Measurements from ENCODE around the gene APBB3. TPM values are rescaled to one million over a fixed set of nuclear protein-coding genes. Genes with fewer than 3 reads are reported as not detected.

Gene APBB3
- polyA plus RNA-seq, 3 donors, result 18.5 to 24.3 (median 22.2) TPM

DNA sequence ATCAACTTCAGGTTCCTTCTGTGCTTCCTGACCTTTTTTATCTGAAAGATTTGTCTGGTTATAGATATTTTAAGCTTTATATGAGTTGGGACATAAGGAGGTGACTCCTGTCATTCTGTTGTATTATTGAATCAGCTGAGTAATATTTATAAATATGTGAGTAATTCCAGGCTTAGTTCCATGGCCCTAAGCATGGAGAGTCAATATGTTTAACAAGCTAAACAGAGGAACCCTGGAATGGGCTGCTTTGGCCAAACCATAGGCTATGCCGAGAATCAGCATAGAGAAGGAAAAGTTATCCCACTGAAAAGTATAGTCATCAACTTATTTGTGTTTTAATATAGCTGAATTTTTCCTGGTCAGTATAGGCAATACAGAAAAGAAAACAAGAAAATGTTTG is 24.2 kb downstream of the APBB3 start:
- 91 to 99% (median 93%) methylated on average over 1 of the region's 1 CpG for WGBS, 3 donors
- no peak overlapping the region for H3K27ac ChIP-seq (ENCODE audit: low read depth, low read length)

DNA sequence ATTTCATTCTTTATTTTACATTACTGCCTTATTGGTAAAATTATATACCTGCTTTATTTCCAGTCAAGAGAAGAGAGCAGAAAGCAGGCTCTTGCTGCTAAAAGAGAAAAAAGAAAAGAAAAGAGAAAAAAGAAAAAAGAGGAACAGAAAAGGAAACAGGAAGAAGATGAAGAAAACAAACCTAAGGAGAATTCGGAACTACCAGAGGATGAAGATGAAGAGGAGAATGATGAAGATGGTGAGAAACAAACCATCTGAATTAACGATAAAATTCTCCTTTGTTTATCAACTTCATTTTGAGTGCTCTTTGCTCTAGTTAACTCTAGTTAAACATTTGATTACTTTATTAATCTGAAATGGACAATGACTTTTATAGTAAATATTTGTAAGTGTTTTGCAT is 40.4 kb downstream of the APBB3 start:
- no peak overlapping the region for H3K27ac ChIP-seq (ENCODE audit: low read depth, low read length)
- 71 to 76% (median 76%) methylated on average over 2 of the region's 2 CpGs for WGBS, 3 donors

DNA sequence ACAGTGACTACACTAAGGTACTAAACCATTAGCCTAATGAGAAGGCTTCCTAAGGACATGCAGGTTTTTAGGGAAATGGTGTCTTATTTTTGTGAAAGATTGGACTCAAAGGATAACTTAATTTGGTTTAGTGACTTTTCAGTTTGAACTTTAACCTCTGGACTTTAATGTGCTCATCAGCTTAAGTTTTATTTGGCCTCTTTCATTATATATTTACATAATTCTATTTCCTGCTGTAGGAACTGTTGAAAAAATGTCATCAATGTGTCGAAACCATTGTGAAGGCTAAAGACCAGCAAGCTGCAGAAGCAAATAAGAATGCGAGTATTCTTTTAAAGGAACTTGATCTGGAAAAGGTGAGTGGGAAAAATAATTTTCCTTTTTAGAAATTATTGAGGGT is 51.3 kb downstream of the APBB3 start:
- H3K27ac ChIP-seq (ENCODE audit: low read depth, low read length), result no peak overlapping the region
- 79 to 100% (median 80%) methylated on average over 2 of the region's 2 CpGs for WGBS, 3 donors

DNA sequence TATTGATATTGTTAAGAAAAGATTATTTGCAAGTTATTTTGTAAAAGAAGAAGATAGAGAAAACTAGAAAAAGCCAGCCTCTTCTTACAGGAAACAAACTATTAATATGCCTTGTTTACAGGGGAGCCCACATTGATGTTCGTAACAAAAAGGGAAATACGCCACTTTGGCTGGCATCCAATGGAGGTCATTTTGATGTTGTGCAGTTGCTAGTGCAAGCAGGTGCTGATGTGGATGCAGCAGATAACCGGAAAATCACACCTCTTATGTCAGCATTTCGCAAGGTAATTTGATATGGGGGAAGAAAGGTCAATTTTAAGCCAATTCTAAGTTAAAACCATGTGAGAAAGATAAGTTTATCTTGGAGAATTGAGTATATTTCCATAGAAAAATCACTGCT is 54.5 kb downstream of the APBB3 start:
- H3K27ac ChIP-seq (ENCODE audit: low read depth, low read length), result no peak overlapping the region
- WGBS, 3 donors, result 68 to 80% (median 68%) methylated on average over 4 of the region's 4 CpGs

Other genes starting within 250 kb of the APBB3 start
- gene HBEGF, start 218.0 kb downstream of the APBB3 start, polyA plus RNA-seq, result 10 to 100 TPM in 2 of 3 donors, 1 to 10 TPM in 1; 3.5 to 40.2 (median 20.0) TPM
- under 1 TPM in 2 of 3 donors, not detected in 1; 0.06 to 0.12 TPM for gene SLC4A9, start 204.4 kb downstream of the APBB3 start, polyA plus RNA-seq
- gene ANKHD1, start 162.8 kb downstream of the APBB3 start, polyA plus RNA-seq, result 10 to 100 TPM; 32.7 to 42.7 (median 36.8) TPM
- 10 to 100 TPM; 32.4 to 75.8 (median 40.6) TPM for gene EIF4EBP3, start 16.9 kb downstream of the APBB3 start, polyA plus RNA-seq
- 10 to 100 TPM in 2 of 3 donors, 1 to 10 TPM in 1; 9.6 to 33.1 (median 30.2) TPM for gene SRA1, start 7.1 kb downstream of the APBB3 start, polyA plus RNA-seq
- gene SLC35A4, start 230 bp upstream of the APBB3 start, polyA plus RNA-seq, result 10 to 100 TPM; 31.2 to 65.9 (median 43.5) TPM
- 100 to 1,000 TPM in 1 of 3 donors, 10 to 100 TPM in 2; 14.1 to 162 (median 73.4) TPM for gene CD14, start 68.6 kb upstream of the APBB3 start, polyA plus RNA-seq
- 10 to 100 TPM; 12.6 to 18.7 (median 17.5) TPM for gene TMCO6, start 74.9 kb upstream of the APBB3 start, polyA plus RNA-seq
- gene NDUFA2, start 83.0 kb upstream of the APBB3 start, polyA plus RNA-seq, result 100 to 1,000 TPM in 2 of 3 donors, 10 to 100 TPM in 1; 89.9 to 200 (median 187) TPM
- 10 to 100 TPM; 39.8 to 70.2 (median 65.8) TPM for gene IK, start 83.2 kb upstream of the APBB3 start, polyA plus RNA-seq
- gene WDR55, start 100.3 kb upstream of the APBB3 start, polyA plus RNA-seq, result 10 to 100 TPM; 12.1 to 16.9 (median 15.7) TPM
- 1 to 10 TPM in 1 of 3 donors, under 1 TPM in 2; 0.68 to 1.4 (median 0.79) TPM for gene DND1, start 109.0 kb upstream of the APBB3 start, polyA plus RNA-seq
- 10 to 100 TPM; 34.8 to 46.7 (median 44.6) TPM for gene HARS1, start 126.8 kb upstream of the APBB3 start, polyA plus RNA-seq
- 10 to 100 TPM; 12.0 to 14.5 (median 12.1) TPM for gene HARS2, start 126.9 kb upstream of the APBB3 start, polyA plus RNA-seq
- gene ZMAT2, start 135.8 kb upstream of the APBB3 start, polyA plus RNA-seq, result 10 to 100 TPM; 26.8 to 91.7 (median 67.9) TPM
- gene PCDHA1, start 221.5 kb upstream of the APBB3 start, polyA plus RNA-seq, result under 1 TPM in 2 of 3 donors, not detected in 1; 0.03 to 0.11 TPM
- under 1 TPM in 2 of 3 donors, not detected in 1; 0.03 to 0.09 TPM for gene PCDHA2, start 230.3 kb upstream of the APBB3 start, polyA plus RNA-seq
- gene PCDHA3, start 236.5 kb upstream of the APBB3 start, polyA plus RNA-seq, result under 1 TPM; 0.11 to 0.52 (median 0.12) TPM
- gene PCDHA4, start 242.5 kb upstream of the APBB3 start, polyA plus RNA-seq, result 1 to 10 TPM in 1 of 3 donors, under 1 TPM in 2; under 0.01 to 1.7 (median 0.04) TPM

Data from adipose tissue (tissue), 3 donors.